K562 (cell line): ENCODE measurements around the gene VEGFA. TPM values are rescaled to one million over a fixed set of nuclear protein-coding genes. Genes with fewer than 3 reads are reported as not detected.

ENCODE experiments used
- AFF1 ChIP-seq, 2 experiments: fragments of 450-650 bp; IDR thresholded peaks; 2 replicates each; pipeline ENCODE4 v1.6.1; 2018; ENCODE audit warnings: mild to moderate bottlenecking in 2 of 2, low read depth in 1 of 2; ENCODE audit not compliant: partially characterized antibody in 2 of 2
- ARNT ChIP-seq, 2 experiments: fragments of 450-650 bp; IDR thresholded peaks; 2 replicates each; pipeline ENCODE4 v1.6.1; 2016; ENCODE audit warnings: mild to moderate bottlenecking in 1 of 2
- BDP1 ChIP-seq: IDR thresholded peaks from 3 replicates; pipeline ENCODE4 v1.6.1; 2011; ENCODE audit not compliant: insufficient read length, insufficient read depth
- BRD9 ChIP-seq: fragments of 450-650 bp; IDR thresholded peaks from 2 replicates; pipeline ENCODE4 v1.6.1; 2018; ENCODE audit warnings: low read depth; ENCODE audit not compliant: partially characterized antibody
- CCNT2 ChIP-seq: IDR thresholded peaks from 2 replicates; pipeline ENCODE4 v1.6.1; 2011; ENCODE audit warnings: borderline replicate concordance, low read depth, mild to moderate bottlenecking, moderate library complexity, mixed read lengths, low read length; ENCODE audit not compliant: insufficient read length; ENCODE audit errors: extremely low read depth
- CXXC5 ChIP-seq: fragments of 250-450 bp; sonication (Bioruptor Pico); IDR thresholded peaks from 2 replicates; pipeline ENCODE4 v1.8.0; 2022; ENCODE audit warnings: inconsistent platforms, mild to moderate bottlenecking, moderate library complexity
- E2F3 ChIP-seq: fragments of 250-450 bp; sonication (Bioruptor Pico); IDR thresholded peaks from 2 replicates; pipeline ENCODE4 v1.4.0; 2020; ENCODE audit warnings: mild to moderate bottlenecking
- GTF2B ChIP-seq: IDR thresholded peaks from 2 replicates; pipeline ENCODE4 v1.6.1; 2011; ENCODE audit not compliant: insufficient read length; ENCODE audit errors: extremely low read depth
- HNRNPLL ChIP-seq: fragments of 200-400 bp; formaldehyde crosslinking; IDR thresholded peaks from 2 replicates; pipeline ENCODE4 v1.6.1; 2017; ENCODE audit warnings: low read length, low read depth, mild to moderate bottlenecking; ENCODE audit not compliant: poor library complexity, severe bottlenecking
- LARP7 ChIP-seq: fragments of 450-650 bp; IDR thresholded peaks from 2 replicates; pipeline ENCODE4 v1.6.1; 2016
- MYBL2 ChIP-seq, 2 experiments: fragments of 450-650 bp in 1 of 2; sonication (generic) in 1 of 2; formaldehyde crosslinking in 1 of 2; IDR thresholded peaks; 2 replicates each; pipeline versions ENCODE4 v1.6.1 to v1.8.1; 2017 to 2022; ENCODE audit warnings: borderline replicate concordance in 1 of 2, inconsistent platforms in 1 of 2, low read depth in 1 of 2, mild to moderate bottlenecking in 1 of 2, missing genetic modification reagents in 1 of 2, moderate library complexity in 1 of 2
- NCOR1 ChIP-seq: fragments of 450-650 bp; IDR thresholded peaks from 2 replicates; pipeline ENCODE4 v1.6.1; 2016; ENCODE audit warnings: mild to moderate bottlenecking, moderate library complexity
- OTX1 ChIP-seq: fragments of 450-650 bp; formaldehyde crosslinking; IDR thresholded peaks from 2 replicates; pipeline ENCODE4 v1.4.0; 2022; ENCODE audit warnings: mild to moderate bottlenecking
- PHF21A ChIP-seq: fragments of 450-650 bp; IDR thresholded peaks from 2 replicates; pipeline ENCODE4 v1.6.1; 2017; ENCODE audit warnings: low read depth, borderline replicate concordance
- PHF8 ChIP-seq: fragments of 200-600 bp; sonication (generic); IDR thresholded peaks from 2 replicates; pipeline ENCODE4 v1.6.1; 2012; ENCODE audit warnings: mixed run types, mild to moderate bottlenecking, inconsistent platforms, low read length, moderate library complexity, borderline replicate concordance
- RNF2 ChIP-seq: sonication (generic); IDR thresholded peaks from 2 replicates; pipeline ENCODE4 v1.6.1; 2016
- SRSF3 ChIP-seq: fragments of 200-400 bp; formaldehyde crosslinking; IDR thresholded peaks from 2 replicates; pipeline ENCODE4 v1.6.1; 2016; ENCODE audit warnings: mild to moderate bottlenecking, low read length, moderate library complexity; ENCODE audit not compliant: insufficient read depth
- STAT5B ChIP-seq: fragments of 250-450 bp; sonication (Bioruptor Pico); IDR thresholded peaks from 2 replicates; pipeline ENCODE4 v1.8.0; 2021; ENCODE audit warnings: mild to moderate bottlenecking, inconsistent platforms
- TBP ChIP-seq: optimal IDR thresholded peaks from 2 replicates; pipeline ENCODE3; 2011; ENCODE audit warnings: low read depth, low read length, improper control_type of control experiment
- VEZF1 ChIP-seq: fragments of 200-800 bp; sonication (Bioruptor generic); IDR thresholded peaks from 2 replicates; pipeline ENCODE4 v1.6.1; 2017; ENCODE audit warnings: missing genetic modification characterization, missing compliant biosample characterization
- ZBTB7A ChIP-seq: IDR thresholded peaks from 2 replicates; pipeline ENCODE4 v1.6.1; 2011; ENCODE audit warnings: low read depth, mild to moderate bottlenecking, low read length, moderate library complexity, borderline replicate concordance; ENCODE audit not compliant: control insufficient read depth
- polyA plus RNA-seq, 8 experiments: library from polyadenylated mRNA; depleted of rRNA in 4 of 8; stranded (reverse) in 5 of 8; unstranded in 3 of 8; fragments of >200 nt; fragmentation: Nextera tagmentation in 2 of 8; fragmentation: Illumina TruSeq in 1 of 8; extraction: Ambion mirVana in 2 of 8; extraction: Trizol in 1 of 8; gene quantifications; 2 replicates each; pipeline versions ENCODE4 v1.2.1 to v1.2.3, GENCODE V29; 2011 to 2014; ENCODE audit warnings: inconsistent platforms in 1 of 8, missing spikeins in 1 of 8
- total RNA-seq, 7 experiments: library from RNA; depleted of rRNA in 6 of 7; stranded (reverse); fragments of >200 nt in 6 of 7; fragmentation: Illumina TruSeq in 2 of 7; extraction: Trizol in 2 of 7; gene quantifications; 2 replicates each; pipeline versions ENCODE4 v1.2.1 to v1.2.3, GENCODE V29; 2011 to 2021; ENCODE audit warnings: low replicate concordance in 1 of 7

The VEGFA gene
- total and polyA plus RNA-seq, 9 of the 15 experiments (the other 6 are each of a cell fraction or from before 2014, with no cell fraction given), result 14.0 to 271 (median 124) TPM

- TF ChIP-seq AFF1 (IDR thresholded peaks at IDR 0.05; ENCODE audit: low read depth in 1 of 2, partially characterized antibody in 2 of 2) (peak in 1 of 2 experiments; percentile 34), E2F3 (CRISPR knock-in tag) (0 out of 2 replicates have a peak, but pooled peaks have one; percentile 21), LARP7 (no peak), TBP (peak; percentile 16), VEZF1 (CRISPR knock-in tag) (peak; percentile 92), CCNT2 (peak; percentile 92), ZBTB7A (peak; percentile 3; the same call in 1 of the 2 replicates), GTF2B (no peak), ARNT (IDR thresholded peaks at IDR 0.05) (0 out of 4 replicates have a peak, but pooled peaks of 1 of the 2 experiments have one; percentile 48), BRD9 (peak; percentile 50), PHF8 (peak; percentile 39; the same call in 1 of the 2 replicates), PHF21A (no peak), BDP1 (no peak), OTX1 (0 out of 2 replicates have a peak, but pooled peaks have one; percentile 30), MYBL2 (IDR thresholded peaks at IDR 0.05; ENCODE audit: low read depth) (no peak), MYBL2 (CRISPR knock-in tag; IDR thresholded peaks at IDR 0.05; ENCODE audit: borderline replicate concordance) (no peak), NCOR1 (0 out of 2 replicates have a peak, but pooled peaks have one; percentile 21), HNRNPLL (peak; percentile 17), STAT5B (no peak), SRSF3 (peak; percentile 95; the same call in 1 of the 2 replicates), RNF2 (peak; percentile 82), CXXC5 (CRISPR knock-in tag) (peak; percentile 60)
Measured at GRCh38 chr6:43771858-43772680, 2.1 kb downstream of the VEGFA start (continued).
